ENCODE measurements around the gene NLGN1. TPM values are rescaled to one million over a fixed set of nuclear protein-coding genes. Genes with fewer than 3 reads are reported as not detected.

NLGN1 gene
- total RNA-seq, 1 donor from 2014 or later: 34.8 TPM

DNA sequence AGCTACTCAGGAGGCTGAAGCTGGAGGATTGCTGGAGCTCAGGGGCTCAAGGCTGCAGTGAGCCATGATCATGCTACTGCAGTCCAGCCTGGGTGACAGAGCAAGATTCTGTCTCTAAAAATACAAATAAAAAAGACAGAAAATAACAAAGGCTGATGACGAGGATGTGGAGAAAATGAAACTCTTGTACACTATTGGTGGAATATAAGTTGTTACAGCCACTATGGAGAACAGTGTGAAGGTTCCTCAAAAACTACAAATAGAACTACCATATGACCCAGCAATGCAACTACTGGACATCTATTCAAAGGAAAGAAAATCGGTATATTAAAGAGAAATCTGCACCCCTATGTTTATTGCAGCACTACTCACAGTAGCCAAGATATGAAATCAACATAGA, 934.8 kb downstream of the NLGN1 start:
- Histone ChIP-seq H3K9ac (no peak overlapping the region), H3K79me2 (ENCODE audit: low read depth) (no peaks in the 10 kb centered on the region), H3K4me1 (no peaks in the 10 kb centered on the region), H4K20me1 (ENCODE audit: low read depth) (no peaks in the 10 kb centered on the region), H3K4me3 (no peak overlapping the region), H3K27ac (no peak overlapping the region), H3K36me3 (no peaks in the 10 kb centered on the region), H3K9me3 (ENCODE audit: low read depth) (no peaks in the 10 kb centered on the region), H2AFZ (replicated peaks) (no peak overlapping the region), H3K4me2 (no peak overlapping the region), H3K27me3 (no peaks in the 10 kb centered on the region), H3F3A (ENCODE audit: low read depth) (no peaks in the 10 kb centered on the region)
- Mint-ChIP-seq H3K36me3 (no peaks in the 10 kb centered on the region), H3K4me1 (peaks cover 3% of the 10 kb centered on the region), H3K27ac (no peak overlapping the region), H3K4me3 (no peak overlapping the region), H3K27me3 (ENCODE audit: insufficient read depth, low read depth) (peaks cover 4% of the 10 kb centered on the region), H3K9me3 (no peaks in the 10 kb centered on the region)
- TF ChIP-seq EZH2phosphoT487 (IDR thresholded peaks at IDR 0.05) (no peak), EZH2 (IDR thresholded peaks at IDR 0.05) (no peak)
- TF ChIP-seq, protein P1, sequence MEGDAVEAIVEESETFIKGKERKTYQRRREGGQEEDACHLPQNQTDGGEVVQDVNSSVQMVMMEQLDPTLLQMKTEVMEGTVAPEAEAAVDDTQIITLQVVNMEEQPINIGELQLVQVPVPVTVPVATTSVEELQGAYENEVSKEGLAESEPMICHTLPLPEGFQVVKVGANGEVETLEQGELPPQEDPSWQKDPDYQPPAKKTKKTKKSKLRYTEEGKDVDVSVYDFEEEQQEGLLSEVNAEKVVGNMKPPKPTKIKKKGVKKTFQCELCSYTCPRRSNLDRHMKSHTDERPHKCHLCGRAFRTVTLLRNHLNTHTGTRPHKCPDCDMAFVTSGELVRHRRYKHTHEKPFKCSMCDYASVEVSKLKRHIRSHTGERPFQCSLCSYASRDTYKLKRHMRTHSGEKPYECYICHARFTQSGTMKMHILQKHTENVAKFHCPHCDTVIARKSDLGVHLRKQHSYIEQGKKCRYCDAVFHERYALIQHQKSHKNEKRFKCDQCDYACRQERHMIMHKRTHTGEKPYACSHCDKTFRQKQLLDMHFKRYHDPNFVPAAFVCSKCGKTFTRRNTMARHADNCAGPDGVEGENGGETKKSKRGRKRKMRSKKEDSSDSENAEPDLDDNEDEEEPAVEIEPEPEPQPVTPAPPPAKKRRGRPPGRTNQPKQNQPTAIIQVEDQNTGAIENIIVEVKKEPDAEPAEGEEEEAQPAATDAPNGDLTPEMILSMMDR (IDR thresholded peaks at IDR 0.05): no peak
- DNase-seq (ENCODE audit: low spot score): no peak

DNA sequence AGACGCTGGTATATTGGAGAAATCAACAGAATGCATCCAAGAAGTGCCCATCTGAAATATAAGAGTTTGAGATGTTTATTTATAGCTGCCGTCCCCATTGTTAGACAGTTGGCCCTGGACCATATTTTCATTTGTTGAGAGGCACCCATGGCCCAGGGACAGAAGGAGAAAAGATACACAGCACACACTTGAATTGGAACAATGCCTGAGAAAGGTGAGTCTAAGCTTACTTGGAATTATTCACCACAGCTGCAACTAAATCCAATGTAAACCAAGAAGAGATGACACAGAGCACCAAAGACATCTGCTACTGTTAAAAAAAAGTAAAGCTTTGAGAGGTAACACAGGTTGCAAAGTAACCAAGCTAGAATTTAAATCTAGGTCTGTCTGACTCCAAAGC, 936.1 kb downstream of the NLGN1 start:
- no peak for DNase-seq (ENCODE audit: low spot score)
- H3K9me3 Mint-ChIP-seq: no peaks in the 10 kb centered on the region
- H3K4me1 Mint-ChIP-seq: peaks cover 3% of the 10 kb centered on the region
- Histone ChIP-seq H3K36me3 (no peaks in the 10 kb centered on the region), H3K27ac (no peak overlapping the region), H3K4me2 (no peak overlapping the region), H3K9ac (no peak overlapping the region), H4K20me1 (ENCODE audit: low read depth) (no peaks in the 10 kb centered on the region), H2AFZ (replicated peaks) (no peak overlapping the region), H3K4me1 (no peaks in the 10 kb centered on the region), H3F3A (ENCODE audit: low read depth) (no peaks in the 10 kb centered on the region), H3K4me3 (no peak overlapping the region), H3K79me2 (ENCODE audit: low read depth) (no peaks in the 10 kb centered on the region), H3K9me3 (ENCODE audit: low read depth) (no peaks in the 10 kb centered on the region), H3K27me3 (no peaks in the 10 kb centered on the region)
- H3K36me3 Mint-ChIP-seq: no peaks in the 10 kb centered on the region
- peaks cover 4% of the 10 kb centered on the region for H3K27me3 Mint-ChIP-seq (ENCODE audit: insufficient read depth, low read depth)
- H3K27ac Mint-ChIP-seq: no peak overlapping the region
- TF ChIP-seq EZH2phosphoT487 (IDR thresholded peaks at IDR 0.05): no peak
- TF ChIP-seq, protein P1 (IDR thresholded peaks at IDR 0.05): no peak
- TF ChIP-seq EZH2 (IDR thresholded peaks at IDR 0.05): no peak
- no peak overlapping the region for H3K4me3 Mint-ChIP-seq

DNA sequence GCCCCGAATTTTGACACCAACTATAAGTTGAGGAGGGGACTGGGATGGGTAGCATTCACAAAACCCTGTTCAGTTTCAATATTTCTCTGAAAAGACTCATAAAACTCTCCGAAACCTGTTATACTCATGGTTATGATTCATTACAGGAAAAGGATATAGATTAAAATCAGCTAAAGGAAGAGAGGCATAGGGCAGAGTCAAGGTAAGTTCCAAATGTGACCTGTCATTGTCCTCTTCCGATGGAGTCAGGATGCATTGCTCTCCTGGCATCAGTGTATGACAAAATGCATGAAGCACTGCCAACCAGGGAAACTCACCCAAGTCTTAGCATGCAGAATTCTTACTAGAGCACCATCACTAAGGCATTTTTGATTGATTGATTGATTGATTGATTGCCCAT, 936.6 kb downstream of the NLGN1 start:
- no peaks in the 10 kb centered on the region for H3K79me2 ChIP-seq (ENCODE audit: low read depth)
- H3K27ac ChIP-seq: no peak overlapping the region
- H3K4me2 ChIP-seq: no peak overlapping the region
- Mint-ChIP-seq H3K9me3 (no peaks in the 10 kb centered on the region), H3K27me3 (ENCODE audit: insufficient read depth, low read depth) (peaks cover 4% of the 10 kb centered on the region), H3K4me1 (peaks cover 3% of the 10 kb centered on the region), H3K27ac (no peak overlapping the region), H3K36me3 (no peaks in the 10 kb centered on the region), H3K4me3 (no peak overlapping the region)
- no peaks in the 10 kb centered on the region for H3K36me3 ChIP-seq
- no peak for TF ChIP-seq EZH2phosphoT487 (IDR thresholded peaks at IDR 0.05)
- TF ChIP-seq, protein P1 (IDR thresholded peaks at IDR 0.05): no peak
- TF ChIP-seq EZH2 (IDR thresholded peaks at IDR 0.05): no peak
- no peaks in the 10 kb centered on the region for H3K9me3 ChIP-seq (ENCODE audit: low read depth)
- no peaks in the 10 kb centered on the region for H4K20me1 ChIP-seq (ENCODE audit: low read depth)
- DNase-seq (ENCODE audit: low spot score): no peak
- H3K27me3 ChIP-seq: no peaks in the 10 kb centered on the region
- H3F3A ChIP-seq (ENCODE audit: low read depth): no peaks in the 10 kb centered on the region
- H3K4me1 ChIP-seq: no peaks in the 10 kb centered on the region
- H3K9ac ChIP-seq: no peak overlapping the region
- H2AFZ ChIP-seq (replicated peaks): no peak overlapping the region
- H3K4me3 ChIP-seq: no peak overlapping the region
